ENCODE measurements around the gene GAL3ST1. TPM values are rescaled to one million over a fixed set of nuclear protein-coding genes. Genes with fewer than 3 reads are reported as not detected.

Gene GAL3ST1
- polyA plus RNA-seq, 1 donor (not counting 4 experiments of a cell fraction or from before 2014, with no cell fraction given): not detected

DNA sequence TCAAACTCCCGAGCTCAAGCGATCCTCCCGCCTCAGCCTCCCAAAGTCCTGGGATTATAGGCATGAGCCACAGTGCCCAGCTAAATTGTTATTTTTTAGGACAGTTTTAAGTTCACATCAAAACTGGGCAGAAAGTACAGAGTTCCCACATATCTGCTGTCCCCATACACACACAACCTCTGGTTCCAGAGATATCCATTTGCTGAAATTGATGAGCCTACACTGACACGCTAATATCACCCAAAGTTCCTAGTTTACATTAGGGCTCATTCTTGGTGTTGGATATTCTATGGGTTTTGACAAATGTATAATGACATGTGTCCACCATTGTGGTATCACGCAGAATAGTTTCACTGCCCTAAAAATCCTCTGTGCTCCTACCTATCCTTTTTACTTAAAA is 66.2 kb downstream of the GAL3ST1 start:
- TF ChIP-seq EZH2 (IDR thresholded peaks at IDR 0.05; ENCODE audit: low read length): no peak
- TF ChIP-seq, protein P1, sequence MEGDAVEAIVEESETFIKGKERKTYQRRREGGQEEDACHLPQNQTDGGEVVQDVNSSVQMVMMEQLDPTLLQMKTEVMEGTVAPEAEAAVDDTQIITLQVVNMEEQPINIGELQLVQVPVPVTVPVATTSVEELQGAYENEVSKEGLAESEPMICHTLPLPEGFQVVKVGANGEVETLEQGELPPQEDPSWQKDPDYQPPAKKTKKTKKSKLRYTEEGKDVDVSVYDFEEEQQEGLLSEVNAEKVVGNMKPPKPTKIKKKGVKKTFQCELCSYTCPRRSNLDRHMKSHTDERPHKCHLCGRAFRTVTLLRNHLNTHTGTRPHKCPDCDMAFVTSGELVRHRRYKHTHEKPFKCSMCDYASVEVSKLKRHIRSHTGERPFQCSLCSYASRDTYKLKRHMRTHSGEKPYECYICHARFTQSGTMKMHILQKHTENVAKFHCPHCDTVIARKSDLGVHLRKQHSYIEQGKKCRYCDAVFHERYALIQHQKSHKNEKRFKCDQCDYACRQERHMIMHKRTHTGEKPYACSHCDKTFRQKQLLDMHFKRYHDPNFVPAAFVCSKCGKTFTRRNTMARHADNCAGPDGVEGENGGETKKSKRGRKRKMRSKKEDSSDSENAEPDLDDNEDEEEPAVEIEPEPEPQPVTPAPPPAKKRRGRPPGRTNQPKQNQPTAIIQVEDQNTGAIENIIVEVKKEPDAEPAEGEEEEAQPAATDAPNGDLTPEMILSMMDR (optimal IDR thresholded peaks at IDR 0.05 in 1 of 3, IDR thresholded peaks at IDR 0.05 in 1 of 3, conservative IDR thresholded peaks at IDR 0.05 in 1 of 3; ENCODE audit: extremely low read depth in 1 of 3, insufficient read depth in 2 of 3, low read length in 3 of 3): no peak
- Histone ChIP-seq H2AFZ (ENCODE audit: control insufficient read depth, low read length) (no peak overlapping the region), H3K27ac (ENCODE audit: control insufficient read depth, insufficient read depth, low read length) (no peak overlapping the region), H4K20me1 (ENCODE audit: control insufficient read depth, extremely low read depth, insufficient read depth, low read length) (no peaks in the 10 kb centered on the region), H3K9me1 (ENCODE audit: control insufficient read depth, extremely low read depth, insufficient read depth, low read length) (no peaks in the 10 kb centered on the region), H3K27me3 (ENCODE audit: control insufficient read depth, extremely low read depth, insufficient read depth, low read length) (peaks cover 16% of the 10 kb centered on the region), H3K36me3 (ENCODE audit: control insufficient read depth in 2 of 2, extremely low read depth in 1 of 2, insufficient read depth in 2 of 2, low read length in 2 of 2) (no peaks in the 10 kb centered on the region), H3K4me1 (ENCODE audit: control insufficient read depth, extremely low read depth, insufficient read depth, low read length) (no peaks in the 10 kb centered on the region), H3K9me3 (ENCODE audit: control insufficient read depth, low read depth, low read length) (no peaks in the 10 kb centered on the region), H3K9ac (ENCODE audit: control insufficient read depth, extremely low read depth, insufficient read depth, low read length) (no peak overlapping the region), H3K4me2 (ENCODE audit: control insufficient read depth, extremely low read depth, insufficient read depth, low read depth, low read length) (no peak overlapping the region), H3K79me2 (ENCODE audit: control insufficient read depth, insufficient read depth, low read length) (no peaks in the 10 kb centered on the region), H3K4me3 (ENCODE audit: control insufficient read depth in 2 of 3, extremely low read depth in 1 of 3, insufficient read depth in 2 of 3, low read depth in 1 of 3, low read length in 3 of 3) (no peak overlapping the region)
- DNase-seq (ENCODE audit: low read depth, low spot score): no peak
- FAIRE-seq: no peak
- dilution Hi-C loops (cut with MboI; ENCODE audit: extremely low pct_ligation_motif_present, low sequenced_read_pairs): no loop called here

DNA sequence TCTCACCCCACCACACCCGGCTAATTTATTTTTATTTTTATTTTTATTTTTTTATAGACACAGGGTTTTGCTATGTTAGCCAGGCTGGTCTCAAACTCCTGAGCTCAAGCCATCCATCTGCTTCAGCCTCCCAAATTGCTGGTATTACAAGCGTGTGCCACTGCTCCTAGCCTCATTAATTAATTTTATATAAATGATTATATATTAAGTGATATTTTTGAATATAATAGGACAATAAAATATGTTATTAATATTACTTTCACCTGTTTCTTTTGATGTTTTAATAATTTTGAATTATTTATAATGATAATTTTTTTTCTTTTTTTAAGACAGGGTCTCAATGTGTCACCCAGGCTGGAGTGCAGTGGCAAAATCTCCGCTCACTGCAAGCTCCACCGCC is 66.8 kb downstream of the GAL3ST1 start:
- Histone ChIP-seq H3K9ac (ENCODE audit: control insufficient read depth, extremely low read depth, insufficient read depth, low read length) (no peak overlapping the region), H3K4me1 (ENCODE audit: control insufficient read depth, extremely low read depth, insufficient read depth, low read length) (no peaks in the 10 kb centered on the region), H3K79me2 (ENCODE audit: control insufficient read depth, insufficient read depth, low read length) (no peaks in the 10 kb centered on the region), H2AFZ (ENCODE audit: control insufficient read depth, low read length) (no peak overlapping the region), H3K4me2 (ENCODE audit: control insufficient read depth, extremely low read depth, insufficient read depth, low read depth, low read length) (no peak overlapping the region), H4K20me1 (ENCODE audit: control insufficient read depth, extremely low read depth, insufficient read depth, low read length) (no peaks in the 10 kb centered on the region), H3K9me1 (ENCODE audit: control insufficient read depth, extremely low read depth, insufficient read depth, low read length) (no peaks in the 10 kb centered on the region), H3K27me3 (ENCODE audit: control insufficient read depth, extremely low read depth, insufficient read depth, low read length) (peaks cover 16% of the 10 kb centered on the region), H3K9me3 (ENCODE audit: control insufficient read depth, low read depth, low read length) (no peaks in the 10 kb centered on the region), H3K36me3 (ENCODE audit: control insufficient read depth in 2 of 2, extremely low read depth in 1 of 2, insufficient read depth in 2 of 2, low read length in 2 of 2) (no peaks in the 10 kb centered on the region), H3K4me3 (ENCODE audit: control insufficient read depth in 2 of 3, extremely low read depth in 1 of 3, insufficient read depth in 2 of 3, low read depth in 1 of 3, low read length in 3 of 3) (no peak overlapping the region), H3K27ac (ENCODE audit: control insufficient read depth, insufficient read depth, low read length) (no peak overlapping the region)
- no peak for DNase-seq (ENCODE audit: low read depth, low spot score)
- dilution Hi-C loops (cut with MboI; ENCODE audit: extremely low pct_ligation_motif_present, low sequenced_read_pairs): no loop called here
- FAIRE-seq: no peak
- TF ChIP-seq, protein P1 (optimal IDR thresholded peaks at IDR 0.05 in 1 of 3, IDR thresholded peaks at IDR 0.05 in 1 of 3, conservative IDR thresholded peaks at IDR 0.05 in 1 of 3; ENCODE audit: extremely low read depth in 1 of 3, insufficient read depth in 2 of 3, low read length in 3 of 3): no peak
- TF ChIP-seq EZH2 (IDR thresholded peaks at IDR 0.05; ENCODE audit: low read length): no peak

Measured in keratinocyte (primary cell).